K562 (cell line): ENCODE results near the gene PCF11. TPM values are rescaled to one million over a fixed set of nuclear protein-coding genes. Genes with fewer than 3 reads are reported as not detected.

Experiments used
- ARID3A ChIP-seq: IDR thresholded peaks from 2 replicates; pipeline ENCODE4 v1.6.1; 2012; ENCODE audit warnings: low read depth, low read length, improper control_type of control experiment, borderline replicate concordance
- ATF7 ChIP-seq: fragments of 450-650 bp; IDR thresholded peaks from 2 replicates; pipeline ENCODE4 v1.7.1; 2014; ENCODE audit warnings: mild to moderate bottlenecking, moderate library complexity
- CHD4 ChIP-seq: fragments of 200-600 bp; sonication (generic); IDR thresholded peaks from 3 replicates; pipeline ENCODE4 v1.6.1; 2012; ENCODE audit warnings: low read depth, mild to moderate bottlenecking, mixed read lengths, low read length, inconsistent platforms; ENCODE audit not compliant: insufficient read depth, insufficient replicate concordance, poor library complexity, severe bottlenecking
- CXXC5 ChIP-seq: fragments of 250-450 bp; sonication (Bioruptor Pico); IDR thresholded peaks from 2 replicates; pipeline ENCODE4 v1.8.0; 2022; ENCODE audit warnings: inconsistent platforms, mild to moderate bottlenecking, moderate library complexity
- E2F6 ChIP-seq, 2 experiments: IDR thresholded peaks; 2 replicates each; pipeline ENCODE4 v1.6.1; 2011; ENCODE audit warnings: borderline replicate concordance in 1 of 2, control low read depth in 1 of 2, low read depth in 1 of 2, low read length in 1 of 2, mild to moderate bottlenecking in 1 of 2, mixed read lengths in 1 of 2, moderate library complexity in 1 of 2; ENCODE audit not compliant: insufficient read depth in 1 of 2, insufficient read length in 1 of 2, poor library complexity in 1 of 2, severe bottlenecking in 1 of 2; ENCODE audit errors: extremely low read depth in 1 of 2
- EHMT2 ChIP-seq: fragments of 450-650 bp; IDR thresholded peaks from 2 replicates; pipeline ENCODE4 v1.6.1; 2018; ENCODE audit warnings: antibody characterized with exemption
- FOSL1 ChIP-seq: fragments of 200-800 bp; sonication (Bioruptor generic); conservative IDR thresholded peaks from 2 replicates; pipeline ENCODE4 v1.6.1; 2016; ENCODE audit warnings: missing genetic modification characterization, missing compliant biosample characterization
- FOXP1 ChIP-seq: sonication (generic); formaldehyde crosslinking; IDR thresholded peaks from 2 replicates; pipeline ENCODE4 v1.8.0; 2022; ENCODE audit warnings: mild to moderate bottlenecking, missing genetic modification reagents
- HMGN3 ChIP-seq: IDR thresholded peaks from 2 replicates; pipeline ENCODE4 v1.6.1; 2011; ENCODE audit warnings: borderline replicate concordance, low read depth, mild to moderate bottlenecking, mixed read lengths, low read length; ENCODE audit not compliant: insufficient read length; ENCODE audit errors: extremely low read depth
- MEIS2 ChIP-seq: fragments of 450-650 bp; IDR thresholded peaks from 2 replicates; pipeline ENCODE4 v1.6.1; 2014; ENCODE audit warnings: mild to moderate bottlenecking; ENCODE audit not compliant: partially characterized antibody
- MIER1 ChIP-seq: fragments of 450-650 bp; IDR thresholded peaks from 2 replicates; pipeline ENCODE4 v1.6.1; 2016; ENCODE audit warnings: antibody characterized with exemption, mild to moderate bottlenecking, low read depth
- RBM39 ChIP-seq: fragments of 200-400 bp; formaldehyde crosslinking; optimal IDR thresholded peaks from 2 replicates; pipeline ENCODE3; 2018; ENCODE audit warnings: low read depth, low read length
- SMARCA5 ChIP-seq: fragments of 450-650 bp; IDR thresholded peaks from 2 replicates; pipeline ENCODE4 v1.6.1; 2016
- YBX1 ChIP-seq: fragments of 450-650 bp; IDR thresholded peaks from 2 replicates; pipeline ENCODE4 v1.7.1; 2016; ENCODE audit warnings: mild to moderate bottlenecking
- polyA plus RNA-seq, 8 experiments: library from polyadenylated mRNA; depleted of rRNA in 4 of 8; stranded (reverse) in 5 of 8; unstranded in 3 of 8; fragments of >200 nt; fragmentation: Nextera tagmentation in 2 of 8; fragmentation: Illumina TruSeq in 1 of 8; extraction: Ambion mirVana in 2 of 8; extraction: Trizol in 1 of 8; gene quantifications; 2 replicates each; pipeline versions ENCODE4 v1.2.1 to v1.2.3, GENCODE V29; 2011 to 2014; ENCODE audit warnings: inconsistent platforms in 1 of 8, missing spikeins in 1 of 8
- total RNA-seq, 7 experiments: library from RNA; depleted of rRNA in 6 of 7; stranded (reverse); fragments of >200 nt in 6 of 7; fragmentation: Illumina TruSeq in 2 of 7; extraction: Trizol in 2 of 7; gene quantifications; 2 replicates each; pipeline versions ENCODE4 v1.2.1 to v1.2.3, GENCODE V29; 2011 to 2021; ENCODE audit warnings: low replicate concordance in 1 of 7
- TF ChIP-seq, protein P1 (sequence below): fragments of 250-450 bp; sonication (Bioruptor Pico); IDR thresholded peaks from 2 replicates; pipeline ENCODE4 v1.4.0; 2020; ENCODE audit warnings: mild to moderate bottlenecking, moderate library complexity, borderline replicate concordance
- TF ChIP-seq, protein P2 (sequence below): fragments of 200-400 bp; formaldehyde crosslinking; IDR thresholded peaks from 2 replicates; pipeline ENCODE4 v1.6.1; 2017; ENCODE audit warnings: mild to moderate bottlenecking, low read depth, low read length, moderate library complexity

Gene PCF11
- total and polyA plus RNA-seq, 9 of the 15 experiments (the other 6 are each of a cell fraction or from before 2014, with no cell fraction given): 9.3 to 91.6 (median 54.4) TPM

GRCh38 chr11:83156996-83157593 is at the start of gene PCF11 (continued):
- TF ChIP-seq, protein P1, sequence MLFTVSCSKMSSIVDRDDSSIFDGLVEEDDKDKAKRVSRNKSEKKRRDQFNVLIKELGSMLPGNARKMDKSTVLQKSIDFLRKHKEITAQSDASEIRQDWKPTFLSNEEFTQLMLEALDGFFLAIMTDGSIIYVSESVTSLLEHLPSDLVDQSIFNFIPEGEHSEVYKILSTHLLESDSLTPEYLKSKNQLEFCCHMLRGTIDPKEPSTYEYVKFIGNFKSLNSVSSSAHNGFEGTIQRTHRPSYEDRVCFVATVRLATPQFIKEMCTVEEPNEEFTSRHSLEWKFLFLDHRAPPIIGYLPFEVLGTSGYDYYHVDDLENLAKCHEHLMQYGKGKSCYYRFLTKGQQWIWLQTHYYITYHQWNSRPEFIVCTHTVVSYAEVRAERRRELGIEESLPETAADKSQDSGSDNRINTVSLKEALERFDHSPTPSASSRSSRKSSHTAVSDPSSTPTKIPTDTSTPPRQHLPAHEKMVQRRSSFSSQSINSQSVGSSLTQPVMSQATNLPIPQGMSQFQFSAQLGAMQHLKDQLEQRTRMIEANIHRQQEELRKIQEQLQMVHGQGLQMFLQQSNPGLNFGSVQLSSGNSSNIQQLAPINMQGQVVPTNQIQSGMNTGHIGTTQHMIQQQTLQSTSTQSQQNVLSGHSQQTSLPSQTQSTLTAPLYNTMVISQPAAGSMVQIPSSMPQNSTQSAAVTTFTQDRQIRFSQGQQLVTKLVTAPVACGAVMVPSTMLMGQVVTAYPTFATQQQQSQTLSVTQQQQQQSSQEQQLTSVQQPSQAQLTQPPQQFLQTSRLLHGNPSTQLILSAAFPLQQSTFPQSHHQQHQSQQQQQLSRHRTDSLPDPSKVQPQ (CRISPR knock-in tag): no peak
- TF ChIP-seq, protein P2, sequence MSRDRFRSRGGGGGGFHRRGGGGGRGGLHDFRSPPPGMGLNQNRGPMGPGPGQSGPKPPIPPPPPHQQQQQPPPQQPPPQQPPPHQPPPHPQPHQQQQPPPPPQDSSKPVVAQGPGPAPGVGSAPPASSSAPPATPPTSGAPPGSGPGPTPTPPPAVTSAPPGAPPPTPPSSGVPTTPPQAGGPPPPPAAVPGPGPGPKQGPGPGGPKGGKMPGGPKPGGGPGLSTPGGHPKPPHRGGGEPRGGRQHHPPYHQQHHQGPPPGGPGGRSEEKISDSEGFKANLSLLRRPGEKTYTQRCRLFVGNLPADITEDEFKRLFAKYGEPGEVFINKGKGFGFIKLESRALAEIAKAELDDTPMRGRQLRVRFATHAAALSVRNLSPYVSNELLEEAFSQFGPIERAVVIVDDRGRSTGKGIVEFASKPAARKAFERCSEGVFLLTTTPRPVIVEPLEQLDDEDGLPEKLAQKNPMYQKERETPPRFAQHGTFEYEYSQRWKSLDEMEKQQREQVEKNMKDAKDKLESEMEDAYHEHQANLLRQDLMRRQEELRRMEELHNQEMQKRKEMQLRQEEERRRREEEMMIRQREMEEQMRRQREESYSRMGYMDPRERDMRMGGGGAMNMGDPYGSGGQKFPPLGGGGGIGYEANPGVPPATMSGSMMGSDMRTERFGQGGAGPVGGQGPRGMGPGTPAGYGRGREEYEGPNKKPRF: no peak
- TF ChIP-seq MIER1 (no peak), MEIS2 (no peak), YBX1 (no peak), EHMT2 (no peak), FOXP1 (CRISPR knock-in tag) (no peak), FOSL1 (no peak), CHD4 (no peak), SMARCA5 (no peak), HMGN3 (peak; percentile 72), CXXC5 (CRISPR knock-in tag) (peak; percentile 6; the same call in 1 of the 2 replicates), ARID3A (no peak), E2F6 (IDR thresholded peaks at IDR 0.05; ENCODE audit: borderline replicate concordance in 1 of 2, extremely low read depth in 1 of 2, insufficient read depth in 1 of 2, insufficient read length in 1 of 2, low read depth in 1 of 2, low read length in 1 of 2, poor library complexity in 1 of 2, severe bottlenecking in 1 of 2) (no peak), ATF7 (no peak), RBM39 (no peak)
